Measurements from ENCODE around the gene SNX20.

DNA sequence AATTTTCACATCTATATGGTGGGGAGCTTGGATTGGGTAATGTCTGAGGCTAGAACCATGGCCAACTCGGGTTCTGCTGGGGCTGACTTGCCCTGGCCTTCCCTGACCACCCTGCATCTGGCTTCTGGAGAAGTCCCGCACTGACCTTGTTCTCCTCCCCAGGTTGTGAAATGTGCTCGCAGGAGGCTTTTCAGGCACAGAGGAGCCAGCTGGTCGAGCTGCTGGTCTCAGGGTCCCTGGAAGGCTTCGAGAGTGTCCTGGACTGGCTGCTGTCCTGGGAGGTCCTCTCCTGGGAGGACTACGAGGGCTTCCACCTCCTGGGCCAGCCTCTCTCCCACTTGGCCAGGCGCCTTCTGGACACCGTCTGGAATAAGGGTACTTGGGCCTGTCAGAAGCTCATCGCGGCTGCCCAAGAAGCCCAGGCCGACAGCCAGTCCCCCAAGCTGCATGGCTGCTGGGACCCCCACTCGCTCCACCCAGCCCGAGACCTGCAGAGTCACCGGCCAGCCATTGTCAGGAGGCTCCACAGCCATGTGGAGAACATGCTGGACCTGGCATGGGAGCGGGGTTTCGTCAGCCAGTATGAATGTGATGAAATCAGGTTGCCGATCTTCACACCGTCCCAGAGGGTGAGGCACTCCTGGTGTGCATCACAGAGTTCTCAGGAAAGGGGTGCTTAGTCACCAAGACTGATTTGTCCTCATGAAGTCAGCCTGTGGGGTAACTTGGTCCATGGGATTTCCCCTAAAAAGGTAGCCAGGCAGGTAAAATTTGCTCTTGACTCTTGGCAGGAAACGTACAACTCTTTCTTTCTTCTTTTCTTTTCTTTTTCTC lies 18.4 kb upstream of the SNX20 start:
- TF ChIP-seq POLR2AphosphoS5 (IDR thresholded peaks at IDR 0.05): no peak
- TF ChIP-seq CTCF (IDR thresholded peaks at IDR 0.05 in 8 of 11, conservative IDR thresholded peaks at IDR 0.05 in 3 of 11): no peak

Data from spleen (tissue), 7 donors.